Stimulated activated effector memory CD8-positive, alpha-beta T cell treated with anti-CD3 and anti-CD28 coated beads, Interleukin-12 subunit alpha, Interleukin-12 subunit beta, amount 100 ng/mL, for 72 hours (primary cell): ENCODE data around the gene OTUD7B.
"Not testable (repeated sequence)": the region's sequence is repeated elsewhere in the genome, so short reads cannot be mapped to it uniquely, and the experiment has no call there.

Experiments
- ATAC-seq: fragments of 150-1000 bp; cut with Tn5 transposase; 2 replicates; pipeline ENCODE4 v1.10.0; 2021
- DNase-seq, 2 donors: peaks; one replicate each; pipeline ENCODE4 v3.0.0; 2021 to 2022; ENCODE audit warnings: low spot score in 2 of 2
- H3K27ac Mint-ChIP-seq: one replicate; pipeline ENCODE4 v1.8.0; 2022; ENCODE audit warnings: mild to moderate bottlenecking, mixed read lengths
- H3K36me3 Mint-ChIP-seq: one replicate; pipeline ENCODE4 v1.8.0; 2022; ENCODE audit warnings: mild to moderate bottlenecking, mixed read lengths
- H3K4me1 Mint-ChIP-seq: one replicate; pipeline ENCODE4 v1.8.0; 2022; ENCODE audit warnings: mixed read lengths
- H3K4me3 Mint-ChIP-seq: one replicate; pipeline ENCODE4 v1.8.0; 2022; ENCODE audit warnings: mild to moderate bottlenecking, mixed read lengths
- H3K9me3 Mint-ChIP-seq: one replicate; pipeline ENCODE4 v1.8.0; 2022; ENCODE audit warnings: mixed read lengths

OTUD7B gene

DNA sequence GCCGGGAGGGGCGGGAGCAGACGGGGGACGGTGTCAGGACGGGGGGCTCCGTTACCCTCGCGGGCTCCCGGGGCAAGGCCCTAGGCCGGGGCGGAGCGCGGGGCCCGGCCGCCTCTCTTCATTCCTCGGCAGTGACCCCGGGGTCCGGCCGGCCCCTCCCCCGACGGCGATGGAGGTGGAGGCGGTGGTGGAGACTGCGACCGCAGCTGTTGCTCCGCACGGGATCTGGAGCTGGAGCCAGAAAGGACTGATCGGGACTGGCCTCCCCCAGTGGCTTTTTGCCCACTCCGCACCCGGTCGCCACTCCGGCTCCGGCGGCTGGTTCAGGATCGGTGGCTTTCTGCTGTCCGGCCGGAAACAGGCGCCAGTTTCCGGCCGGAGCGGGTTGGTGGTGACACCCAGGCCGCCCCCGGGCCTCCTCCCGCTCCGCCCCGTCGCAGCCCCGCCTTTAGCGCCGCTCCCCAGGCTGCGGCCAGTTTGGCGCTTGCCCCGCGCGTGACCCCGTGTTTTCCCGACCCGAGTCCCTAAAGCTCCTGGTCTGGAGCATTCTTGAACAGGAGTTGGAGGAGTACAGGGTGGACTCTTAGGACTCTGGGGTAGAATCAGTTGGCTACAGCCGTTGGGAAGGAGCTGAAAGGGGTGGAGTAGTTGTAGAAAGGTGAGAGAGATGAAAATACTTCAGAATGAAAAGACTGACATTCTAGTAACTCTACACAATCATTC, at the start of gene OTUD7B:
Gene OTUD7B, minus strand, starts transcription at position 334 of the 723 bp plus-strand sequence. CDS start 33,216 bp downstream, outside the sequence.
- DNase-seq = peak; percentile 73 to 90
- Mint-ChIP-seq H3K36me3 (peaks cover 50% of the 10 kb centered on the region), H3K27ac (peak within 1 kb of the TSS; percentile 98), H3K4me1 (peaks cover 35% of the 10 kb centered on the region), H3K9me3 (no peaks in the 10 kb centered on the region), H3K4me3 (peak within 1 kb of the TSS; percentile 98)
- ATAC-seq = peak; percentile 83

- no peaks in the 10 kb centered on the region for H3K4me1 Mint-ChIP-seq
- H3K27ac Mint-ChIP-seq = no peak overlapping the region
- ATAC-seq (no peak), DNase-seq (no peak)
- no peaks in the 10 kb centered on the region for H3K9me3 Mint-ChIP-seq
- H3K36me3 Mint-ChIP-seq = no peaks in the 10 kb centered on the region
- no peak overlapping the region for H3K4me3 Mint-ChIP-seq
Observed at GRCh38 chr1:150060260-150060659, 49.7 kb upstream of the OTUD7B start.

DNA sequence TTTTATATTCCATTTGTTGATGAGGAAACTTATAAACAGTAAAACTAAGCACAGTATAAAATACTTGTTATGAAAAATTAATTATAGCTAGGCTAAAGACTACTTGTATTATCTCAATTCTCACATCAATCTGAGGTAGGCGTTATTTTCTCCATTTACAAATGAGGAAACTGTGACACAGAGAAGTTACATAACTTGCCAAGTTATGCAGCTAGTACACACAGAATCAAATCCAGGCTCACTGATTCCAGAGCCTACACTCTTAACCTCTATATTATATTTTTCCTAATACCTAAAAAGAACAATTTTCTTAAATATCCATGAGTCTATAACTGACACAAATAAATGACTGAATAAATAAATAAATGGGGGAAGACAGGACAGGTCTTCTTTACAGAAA, 45.9 kb upstream of the OTUD7B start:
- ATAC-seq (no peak), DNase-seq (no peak)
- Mint-ChIP-seq H3K36me3 (no peaks in the 10 kb centered on the region), H3K27ac (no peak overlapping the region), H3K9me3 (no peaks in the 10 kb centered on the region), H3K4me1 (no peaks in the 10 kb centered on the region), H3K4me3 (no peak overlapping the region)

DNA sequence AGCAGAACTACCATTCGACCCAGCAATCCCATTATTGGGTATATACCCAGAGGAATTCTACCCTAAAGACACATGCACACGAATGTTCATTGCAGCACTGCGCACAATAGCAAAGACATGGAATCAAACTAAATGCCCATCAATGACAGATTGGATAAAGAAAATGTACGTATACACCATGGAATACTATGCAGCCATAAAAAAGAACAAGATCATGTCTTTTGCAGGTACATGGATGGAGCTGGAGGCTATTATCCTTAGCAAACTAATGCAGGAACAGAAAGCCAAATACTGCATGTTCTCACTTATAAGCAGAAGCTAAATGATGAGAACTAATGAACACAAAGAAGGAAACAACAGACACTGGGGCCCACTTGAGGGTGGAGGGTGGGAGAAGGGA, 45.0 kb upstream of the OTUD7B start:
- not testable (repeated sequence) for H3K4me3 Mint-ChIP-seq, DNase-seq, H3K36me3 Mint-ChIP-seq, H3K4me1 Mint-ChIP-seq, ATAC-seq, H3K9me3 Mint-ChIP-seq, H3K27ac Mint-ChIP-seq

DNA sequence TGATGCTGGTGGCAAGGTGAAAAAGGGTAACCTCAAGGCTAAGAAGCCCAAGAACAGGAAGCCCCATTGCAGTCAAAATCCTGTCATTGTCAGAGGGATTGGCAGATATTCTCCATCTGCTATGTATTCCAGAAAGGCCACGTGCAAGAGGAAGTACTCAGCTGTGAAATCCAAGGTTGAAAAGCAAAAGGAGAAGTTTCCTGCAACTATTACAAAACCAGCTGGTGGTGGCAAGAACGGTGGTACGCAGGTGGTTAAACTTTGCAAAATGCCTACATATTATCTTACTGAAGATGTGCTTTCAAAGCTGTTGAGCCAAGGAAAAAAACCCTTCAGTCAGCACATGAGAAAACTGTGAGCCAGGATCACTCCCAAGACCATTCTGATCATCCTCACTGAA, 43.4 kb upstream of the OTUD7B start:
- no peak overlapping the region for H3K4me3 Mint-ChIP-seq
- H3K9me3 Mint-ChIP-seq = no peaks in the 10 kb centered on the region
- no peaks in the 10 kb centered on the region for H3K4me1 Mint-ChIP-seq
- H3K27ac Mint-ChIP-seq = no peak overlapping the region
- no peaks in the 10 kb centered on the region for H3K36me3 Mint-ChIP-seq
- DNase-seq (no peak), ATAC-seq (no peak)

DNA sequence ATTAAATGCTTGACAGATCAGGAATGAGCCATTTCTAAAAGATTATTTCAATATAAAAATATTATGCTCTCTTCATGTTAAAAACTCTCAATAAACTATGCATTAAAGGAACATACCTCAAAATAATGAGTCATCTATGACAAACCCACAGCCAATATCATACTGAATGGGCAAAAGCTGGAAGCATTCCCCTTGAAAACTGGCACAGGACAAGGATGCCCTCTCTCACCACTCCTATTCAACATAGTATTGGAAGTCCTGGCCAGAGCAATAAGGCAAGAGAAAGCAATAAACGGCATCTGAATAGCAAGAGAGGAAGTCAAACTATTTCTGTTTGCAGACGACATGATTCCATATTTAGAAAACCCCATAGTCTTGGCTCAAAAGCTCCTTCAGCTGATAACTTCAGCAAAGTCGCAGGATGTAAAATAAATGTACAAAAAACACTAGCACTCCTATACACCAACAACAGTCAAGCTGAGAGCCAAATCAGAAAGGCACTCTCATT, 41.4 kb upstream of the OTUD7B start:
- not testable (repeated sequence) for H3K4me1 Mint-ChIP-seq, ATAC-seq, H3K9me3 Mint-ChIP-seq, H3K4me3 Mint-ChIP-seq, DNase-seq, H3K27ac Mint-ChIP-seq, H3K36me3 Mint-ChIP-seq

GRCh38 chr1:150051089-150051373, 40.5 kb upstream of the OTUD7B start:
- Mint-ChIP-seq H3K4me3 (no peak overlapping the region), H3K36me3 (no peaks in the 10 kb centered on the region)
- no peak for ATAC-seq

GRCh38 chr1:150049926-150050325, 39.4 kb upstream of the OTUD7B start:
- no peaks in the 10 kb centered on the region for H3K4me1 Mint-ChIP-seq

More at GRCh38 chr1:150051089-150051373, 40.5 kb upstream of the OTUD7B start:
- H3K4me1 Mint-ChIP-seq = no peaks in the 10 kb centered on the region
- DNase-seq = no peak
- no peaks in the 10 kb centered on the region for H3K9me3 Mint-ChIP-seq
- no peak overlapping the region for H3K27ac Mint-ChIP-seq

DNA sequence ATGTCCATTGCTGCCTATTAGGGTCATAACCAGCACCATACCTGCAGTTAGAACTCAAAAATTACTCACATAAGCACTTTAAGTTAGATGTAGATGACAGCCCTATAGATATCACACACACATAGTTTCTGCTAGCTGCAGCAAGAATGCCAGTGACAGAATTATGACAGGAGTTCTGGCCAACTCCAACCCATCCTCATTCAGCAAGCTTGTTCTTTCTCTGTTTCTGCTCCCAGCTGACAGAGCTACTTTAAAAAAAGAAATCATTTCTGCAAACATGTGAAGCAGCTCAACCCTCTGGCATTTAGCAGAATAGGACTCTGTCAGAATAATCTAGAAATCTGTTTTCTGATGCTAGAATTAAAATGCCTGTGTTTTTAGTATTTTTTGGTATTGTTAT, 23.8 kb upstream of the OTUD7B start:
- H3K27ac Mint-ChIP-seq = no peak overlapping the region
- no peak for ATAC-seq
- DNase-seq = no peak
- no peaks in the 10 kb centered on the region for H3K36me3 Mint-ChIP-seq
- H3K4me3 Mint-ChIP-seq = no peak overlapping the region
- H3K9me3 Mint-ChIP-seq = no peaks in the 10 kb centered on the region
- no peaks in the 10 kb centered on the region for H3K4me1 Mint-ChIP-seq

More at GRCh38 chr1:150049926-150050325, 39.4 kb upstream of the OTUD7B start:
- Mint-ChIP-seq H3K36me3 (no peaks in the 10 kb centered on the region), H3K4me3 (no peak overlapping the region), H3K9me3 (no peaks in the 10 kb centered on the region), H3K27ac (no peak overlapping the region)
- no peak for ATAC-seq
- no peak for DNase-seq

DNA sequence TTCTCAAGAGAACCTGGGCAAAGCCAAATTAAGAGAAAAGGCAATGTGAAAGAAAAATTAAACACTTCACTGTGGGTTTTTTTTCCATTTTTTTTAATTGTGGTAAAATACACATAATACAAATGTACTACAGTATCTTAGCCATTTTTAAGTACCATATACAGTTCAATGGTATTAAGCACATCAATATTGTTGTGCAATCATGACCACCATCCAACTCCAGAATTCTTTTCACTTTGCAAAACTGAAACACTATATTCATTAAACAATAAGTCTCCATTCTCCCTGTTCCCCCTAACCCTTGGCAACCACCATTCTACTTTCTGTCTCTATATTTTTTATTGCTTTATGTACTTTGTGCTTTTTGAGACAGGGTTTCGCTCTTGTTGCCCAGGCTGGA, 17.8 kb upstream of the OTUD7B start:
- DNase-seq (no peak), ATAC-seq (no peak)
- Mint-ChIP-seq H3K4me3 (no peak overlapping the region), H3K36me3 (no peaks in the 10 kb centered on the region), H3K27ac (no peak overlapping the region), H3K9me3 (no peaks in the 10 kb centered on the region), H3K4me1 (no peaks in the 10 kb centered on the region)

DNA sequence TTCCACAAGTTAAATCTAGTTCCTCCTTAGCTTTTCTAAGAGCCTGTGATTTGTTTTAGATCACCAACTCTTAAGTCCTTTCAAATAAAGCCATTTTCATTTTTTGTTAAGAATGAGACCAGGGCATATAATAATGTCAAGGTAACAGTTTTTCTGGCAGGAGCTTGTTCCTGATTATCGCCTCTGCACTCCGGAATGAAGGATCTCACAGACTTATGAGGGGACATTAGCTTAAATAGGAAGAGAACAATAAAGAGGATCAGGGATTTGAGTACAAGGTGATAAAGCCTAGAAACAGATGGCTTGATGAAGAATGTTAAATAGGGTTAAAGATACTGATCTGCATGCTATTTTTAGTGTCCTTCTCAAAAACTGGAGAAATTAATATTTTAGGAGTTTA, 13.6 kb upstream of the OTUD7B start:
- Mint-ChIP-seq H3K36me3 (no peaks in the 10 kb centered on the region), H3K27ac (no peak overlapping the region), H3K4me1 (no peaks in the 10 kb centered on the region), H3K9me3 (no peaks in the 10 kb centered on the region), H3K4me3 (no peak overlapping the region)
- DNase-seq = no peak
- ATAC-seq = no peak

- Mint-ChIP-seq H3K9me3 (no peaks in the 10 kb centered on the region), H3K4me3 (no peak overlapping the region), H3K27ac (no peak overlapping the region), H3K36me3 (no peaks in the 10 kb centered on the region), H3K4me1 (no peaks in the 10 kb centered on the region)
- no peak for DNase-seq
- no peak for ATAC-seq
Observed at GRCh38 chr1:150022357-150022756, 11.8 kb upstream of the OTUD7B start.

GRCh38 chr1:150021191-150021694, 10.7 kb upstream of the OTUD7B start:
- DNase-seq (no peak), ATAC-seq (no peak)
- Mint-ChIP-seq H3K36me3 (no peaks in the 10 kb centered on the region), H3K4me1 (no peaks in the 10 kb centered on the region), H3K27ac (no peak overlapping the region), H3K9me3 (no peaks in the 10 kb centered on the region), H3K4me3 (no peak overlapping the region)

DNA sequence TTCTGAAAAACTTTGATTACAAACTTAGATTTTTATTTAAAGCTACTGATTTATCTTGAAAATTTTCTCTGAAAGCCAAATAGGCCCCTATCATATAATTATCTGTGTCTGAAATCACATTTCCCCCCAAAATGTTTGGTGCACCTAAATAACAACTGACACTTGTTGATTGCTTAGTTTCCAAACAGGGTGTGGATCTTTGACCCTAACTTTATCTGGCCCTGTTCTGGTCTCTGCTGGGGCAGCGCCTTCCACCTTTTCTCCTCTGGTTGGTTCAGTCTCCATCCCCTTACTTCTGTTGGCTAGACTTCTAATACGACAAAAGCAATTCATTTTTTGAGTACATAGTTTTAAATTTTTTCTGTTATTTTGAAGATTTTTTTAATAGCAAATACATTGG, 10.2 kb upstream of the OTUD7B start:
- Mint-ChIP-seq H3K36me3 (no peaks in the 10 kb centered on the region), H3K4me3 (no peak overlapping the region), H3K4me1 (no peaks in the 10 kb centered on the region), H3K27ac (no peak overlapping the region), H3K9me3 (no peaks in the 10 kb centered on the region)
- DNase-seq = no peak
- ATAC-seq = no peak

DNA sequence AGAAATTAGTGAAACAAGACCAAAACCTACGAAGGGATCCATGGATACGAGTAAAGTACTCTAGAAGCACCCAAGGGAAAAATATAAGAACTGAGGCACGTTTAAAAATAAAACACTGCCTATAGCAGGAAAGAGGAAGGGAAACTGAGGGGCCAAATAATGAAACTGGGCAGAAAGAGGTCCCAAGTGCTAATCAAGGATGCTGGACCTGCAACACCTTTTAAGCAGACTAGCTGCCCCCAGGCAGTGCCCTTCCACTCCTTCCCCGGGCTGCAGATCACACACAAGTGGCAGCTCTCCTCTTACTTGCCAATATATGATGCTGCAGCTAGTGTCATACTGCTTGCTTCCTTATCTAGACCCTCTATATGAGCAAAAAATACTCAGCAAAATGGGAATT, 7.6 kb upstream of the OTUD7B start:
- ATAC-seq (no peak), DNase-seq (no peak)
- Mint-ChIP-seq H3K27ac (no peak overlapping the region), H3K9me3 (no peaks in the 10 kb centered on the region), H3K4me1 (no peaks in the 10 kb centered on the region), H3K36me3 (no peaks in the 10 kb centered on the region), H3K4me3 (no peak overlapping the region)

DNA sequence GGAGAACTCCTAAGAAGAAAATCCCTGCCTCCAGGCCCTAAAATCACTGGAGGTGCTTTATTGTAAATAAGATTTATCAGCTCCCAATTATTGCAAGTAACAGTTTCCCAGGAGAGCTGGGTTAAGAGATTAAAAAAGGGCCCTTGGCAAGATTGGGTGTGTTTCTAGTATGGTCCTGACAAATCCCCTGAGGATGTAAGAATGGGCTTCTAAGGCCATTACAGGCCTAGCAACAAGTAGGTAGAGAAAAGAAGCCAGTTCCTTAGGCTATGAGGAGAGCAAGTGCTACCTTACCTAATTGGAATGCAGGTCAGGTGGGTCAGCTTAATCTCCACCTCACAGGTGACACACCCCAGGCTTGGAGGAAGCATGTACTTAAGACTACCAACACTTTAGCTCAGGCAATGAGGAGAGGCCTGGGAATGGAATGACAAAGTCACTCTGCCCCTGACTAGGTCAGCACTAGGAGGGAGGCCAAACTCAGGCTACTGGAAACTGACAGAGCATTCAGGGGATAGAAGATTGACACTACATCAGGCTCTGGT, 6.8 kb upstream of the OTUD7B start:
- Mint-ChIP-seq H3K4me1 (no peaks in the 10 kb centered on the region), H3K9me3 (no peaks in the 10 kb centered on the region), H3K4me3 (no peak overlapping the region), H3K27ac (no peak overlapping the region), H3K36me3 (no peaks in the 10 kb centered on the region)
- DNase-seq = no peak
- no peak for ATAC-seq
